Loucy (cell line): Measurements from ENCODE around the gene TRIOBP.

Experiments used
- H2AFZ ChIP-seq: fragments of 200-600 bp; sonication (generic); 2 replicates; pipeline ENCODE4 v1.6.0; 2016; ENCODE audit warnings: antibody characterized with exemption, mild to moderate bottlenecking, low read length, moderate library complexity
- H3F3A ChIP-seq: fragments of 200-600 bp; 2 replicates; pipeline ENCODE4 v1.6.0; 2016; ENCODE audit warnings: antibody characterized with exemption, low read depth, mild to moderate bottlenecking
- H3K27me3 ChIP-seq: fragments of 200-600 bp; sonication (generic); 2 replicates; pipeline ENCODE4 v1.6.1; 2014; ENCODE audit warnings: low read length, mild to moderate bottlenecking; ENCODE audit not compliant: insufficient read depth, poor library complexity, severe bottlenecking
- H3K36me3 ChIP-seq: fragments of 200-600 bp; sonication (generic); 2 replicates; pipeline ENCODE4 v1.6.1; 2016; ENCODE audit warnings: low read length; ENCODE audit not compliant: insufficient read depth
- H3K4me1 ChIP-seq: fragments of 200-600 bp; sonication (generic); 2 replicates; pipeline ENCODE4 v1.5.1; 2014; ENCODE audit warnings: low read length, mild to moderate bottlenecking; ENCODE audit not compliant: insufficient read depth, poor library complexity, severe bottlenecking
- H3K4me2 ChIP-seq: fragments of 200-600 bp; sonication (generic); 2 replicates; pipeline ENCODE4 v1.6.0; 2014; ENCODE audit warnings: antibody characterized with exemption, low read length, low read depth, mild to moderate bottlenecking; ENCODE audit not compliant: poor library complexity, severe bottlenecking
- H3K4me3 ChIP-seq: fragments of 200-600 bp; sonication (generic); 2 replicates; pipeline ENCODE4 v1.5.1; 2014; ENCODE audit warnings: low read length, mild to moderate bottlenecking, mixed read lengths; ENCODE audit not compliant: poor library complexity, severe bottlenecking
- H3K79me2 ChIP-seq: fragments of 200-600 bp; sonication (generic); 2 replicates; pipeline ENCODE4 v1.6.1; 2014; ENCODE audit warnings: low read length; ENCODE audit not compliant: insufficient read depth
- H3K9ac ChIP-seq: fragments of 200-600 bp; sonication (generic); 2 replicates; pipeline ENCODE4 v1.6.0; 2014; ENCODE audit warnings: mild to moderate bottlenecking, low read depth, low read length, moderate library complexity; ENCODE audit not compliant: poor library complexity, severe bottlenecking
- H3K9me2 ChIP-seq: fragments of 200-600 bp; sonication (generic); replicated peaks from 2 replicates; pipeline ENCODE4 v1.6.1; 2016; ENCODE audit warnings: low read depth, low read length, mixed read lengths
- H3K9me3 ChIP-seq: fragments of 200-600 bp; sonication (generic); 2 replicates; pipeline ENCODE4 v1.6.1; 2014; ENCODE audit warnings: mild to moderate bottlenecking, antibody characterized with exemption, low read length, low read depth; ENCODE audit not compliant: insufficient read depth
- H4K20me1 ChIP-seq: fragments of 200-600 bp; sonication (generic); 2 replicates; pipeline ENCODE4 v1.6.0; 2014; ENCODE audit warnings: antibody characterized with exemption, low read length, mild to moderate bottlenecking; ENCODE audit not compliant: insufficient read depth, poor library complexity, severe bottlenecking
- CTCF ChIP-seq: fragments of 200-600 bp; sonication (generic); conservative IDR thresholded peaks from 2 replicates; pipeline ENCODE4 v1.5.1; 2014; ENCODE audit warnings: mild to moderate bottlenecking, antibody characterized with exemption, low read length
- EZH2phosphoT487 ChIP-seq: fragments of 200-600 bp; IDR thresholded peaks from 2 replicates; pipeline ENCODE4 v1.6.1; 2018; ENCODE audit warnings: antibody characterized with exemption, mild to moderate bottlenecking, moderate library complexity, borderline replicate concordance

The TRIOBP gene

GRCh38 chr22:37675930-37676735 lies 20.7 kb upstream of the TRIOBP start:
- Histone ChIP-seq H3K27me3 (no peaks in the 10 kb centered on the region), H3F3A (peaks cover 17% of the 10 kb centered on the region; the same call in 1 of the 2 replicates), H3K9me3 (no peaks in the 10 kb centered on the region), H3K4me3 (peak overlapping the region; percentile 86), H3K9me2 (no peaks in the 10 kb centered on the region), H3K9ac (peak overlapping the region; percentile 99), H2AFZ (no peak overlapping the region), H4K20me1 (peaks cover 14% of the 10 kb centered on the region), H3K36me3 (peaks cover 14% of the 10 kb centered on the region; the same call in 1 of the 2 replicates), H3K79me2 (peaks cover 61% of the 10 kb centered on the region), H3K4me2 (peak overlapping the region; percentile 89), H3K4me1 (peaks cover 38% of the 10 kb centered on the region)
- no peak for TF ChIP-seq CTCF
- TF ChIP-seq EZH2phosphoT487, result no peak

- Histone ChIP-seq H3K9me3 (no peaks in the 10 kb centered on the region), H3K27me3 (no peaks in the 10 kb centered on the region), H3K9ac (peak overlapping the region; percentile 99), H3K4me1 (peaks cover 36% of the 10 kb centered on the region), H3K4me3 (peak overlapping the region; percentile 86), H3K4me2 (peak overlapping the region; percentile 89), H4K20me1 (peaks cover 14% of the 10 kb centered on the region), H3F3A (peaks cover 17% of the 10 kb centered on the region; the same call in 1 of the 2 replicates), H3K79me2 (peaks cover 61% of the 10 kb centered on the region), H2AFZ (no peak overlapping the region), H3K36me3 (peaks cover 14% of the 10 kb centered on the region; the same call in 1 of the 2 replicates), H3K9me2 (no peaks in the 10 kb centered on the region)
- TF ChIP-seq CTCF, result no peak
- TF ChIP-seq EZH2phosphoT487, result no peak
Observed at GRCh38 chr22:37676736-37677492, 19.9 kb upstream of the TRIOBP start.

GRCh38 chr22:37677493-37677974 lies 19.3 kb upstream of the TRIOBP start:
- peaks cover 14% of the 10 kb centered on the region; the same call in 1 of the 2 replicates for H3K36me3 ChIP-seq
- H3K9me3 ChIP-seq, result no peaks in the 10 kb centered on the region
- TF ChIP-seq EZH2phosphoT487 (no peak), CTCF (no peak)
- H4K20me1 ChIP-seq, result peaks cover 14% of the 10 kb centered on the region
- peak overlapping the region; percentile 50 for H3K9ac ChIP-seq
- H2AFZ ChIP-seq, result no peak overlapping the region
- H3K27me3 ChIP-seq, result no peaks in the 10 kb centered on the region
- H3K4me3 ChIP-seq, result peak overlapping the region; percentile 86
- H3K4me2 ChIP-seq, result peak overlapping the region; percentile 89
- no peaks in the 10 kb centered on the region for H3K9me2 ChIP-seq
- H3F3A ChIP-seq, result peaks cover 17% of the 10 kb centered on the region; the same call in 1 of the 2 replicates
- peaks cover 30% of the 10 kb centered on the region for H3K4me1 ChIP-seq
- H3K79me2 ChIP-seq, result peaks cover 57% of the 10 kb centered on the region
